ENCODE data around the gene IL12RB1.

The IL12RB1 gene

DNA sequence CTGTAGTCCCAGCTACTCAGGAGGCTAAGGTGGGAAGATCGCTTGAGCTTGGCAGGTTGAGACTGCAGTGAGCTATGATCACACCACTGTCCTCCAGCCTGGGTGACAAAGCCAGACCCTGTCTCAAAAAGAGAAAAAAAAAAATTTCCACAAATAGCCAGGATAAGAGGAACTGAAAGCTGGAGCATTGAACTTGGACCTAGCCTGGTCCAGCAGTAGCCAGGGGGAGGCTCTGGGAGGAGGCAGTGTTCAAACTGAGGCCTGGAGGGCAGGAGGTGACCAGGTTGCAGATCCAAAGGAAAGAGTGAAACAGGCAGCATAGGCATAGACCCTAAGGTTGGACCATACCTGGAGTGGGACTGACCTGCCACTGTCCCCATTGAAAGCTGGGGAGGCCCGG lies 39.4 kb upstream of the IL12RB1 start:
- H3K4me3 ChIP-seq (ENCODE audit: low read depth, low read length), result no peak overlapping the region
- TF ChIP-seq, protein P1, sequence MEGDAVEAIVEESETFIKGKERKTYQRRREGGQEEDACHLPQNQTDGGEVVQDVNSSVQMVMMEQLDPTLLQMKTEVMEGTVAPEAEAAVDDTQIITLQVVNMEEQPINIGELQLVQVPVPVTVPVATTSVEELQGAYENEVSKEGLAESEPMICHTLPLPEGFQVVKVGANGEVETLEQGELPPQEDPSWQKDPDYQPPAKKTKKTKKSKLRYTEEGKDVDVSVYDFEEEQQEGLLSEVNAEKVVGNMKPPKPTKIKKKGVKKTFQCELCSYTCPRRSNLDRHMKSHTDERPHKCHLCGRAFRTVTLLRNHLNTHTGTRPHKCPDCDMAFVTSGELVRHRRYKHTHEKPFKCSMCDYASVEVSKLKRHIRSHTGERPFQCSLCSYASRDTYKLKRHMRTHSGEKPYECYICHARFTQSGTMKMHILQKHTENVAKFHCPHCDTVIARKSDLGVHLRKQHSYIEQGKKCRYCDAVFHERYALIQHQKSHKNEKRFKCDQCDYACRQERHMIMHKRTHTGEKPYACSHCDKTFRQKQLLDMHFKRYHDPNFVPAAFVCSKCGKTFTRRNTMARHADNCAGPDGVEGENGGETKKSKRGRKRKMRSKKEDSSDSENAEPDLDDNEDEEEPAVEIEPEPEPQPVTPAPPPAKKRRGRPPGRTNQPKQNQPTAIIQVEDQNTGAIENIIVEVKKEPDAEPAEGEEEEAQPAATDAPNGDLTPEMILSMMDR (IDR thresholded peaks at IDR 0.05; ENCODE audit: low read depth, low read length), result no peak
- in situ Hi-C loops (cut with HindIII; ENCODE audit: low sequenced_read_pairs), result no loop called here
- no peak for DNase-seq (ENCODE audit: low read depth, low spot score)

DNA sequence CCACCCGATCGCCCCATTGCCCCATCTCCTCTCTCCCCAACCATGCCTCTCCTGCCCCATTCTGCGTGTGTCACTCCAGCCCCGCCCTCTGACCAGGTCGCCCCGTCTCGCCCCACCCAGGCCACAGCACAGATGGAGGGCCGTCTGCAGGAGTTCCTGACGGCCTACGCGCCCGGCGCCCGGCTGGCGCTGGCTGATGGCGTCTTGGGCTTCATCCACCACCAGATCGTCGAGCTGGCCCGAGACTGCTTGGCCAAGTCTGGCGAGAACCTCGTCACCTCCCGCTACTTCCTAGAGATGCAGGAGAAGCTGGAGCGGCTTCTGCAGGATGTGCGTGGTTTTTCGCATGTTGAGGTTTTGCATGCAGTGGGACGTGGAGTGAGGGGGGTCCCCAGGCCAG lies 37.1 kb upstream of the IL12RB1 start:
- TF ChIP-seq, protein P1 (IDR thresholded peaks at IDR 0.05; ENCODE audit: low read depth, low read length), result no peak
- no peak overlapping the region for H3K4me3 ChIP-seq (ENCODE audit: low read depth, low read length)
- in situ Hi-C loops (cut with HindIII; ENCODE audit: low sequenced_read_pairs), result no loop called here
- DNase-seq (ENCODE audit: low read depth, low spot score), result no peak

DNA sequence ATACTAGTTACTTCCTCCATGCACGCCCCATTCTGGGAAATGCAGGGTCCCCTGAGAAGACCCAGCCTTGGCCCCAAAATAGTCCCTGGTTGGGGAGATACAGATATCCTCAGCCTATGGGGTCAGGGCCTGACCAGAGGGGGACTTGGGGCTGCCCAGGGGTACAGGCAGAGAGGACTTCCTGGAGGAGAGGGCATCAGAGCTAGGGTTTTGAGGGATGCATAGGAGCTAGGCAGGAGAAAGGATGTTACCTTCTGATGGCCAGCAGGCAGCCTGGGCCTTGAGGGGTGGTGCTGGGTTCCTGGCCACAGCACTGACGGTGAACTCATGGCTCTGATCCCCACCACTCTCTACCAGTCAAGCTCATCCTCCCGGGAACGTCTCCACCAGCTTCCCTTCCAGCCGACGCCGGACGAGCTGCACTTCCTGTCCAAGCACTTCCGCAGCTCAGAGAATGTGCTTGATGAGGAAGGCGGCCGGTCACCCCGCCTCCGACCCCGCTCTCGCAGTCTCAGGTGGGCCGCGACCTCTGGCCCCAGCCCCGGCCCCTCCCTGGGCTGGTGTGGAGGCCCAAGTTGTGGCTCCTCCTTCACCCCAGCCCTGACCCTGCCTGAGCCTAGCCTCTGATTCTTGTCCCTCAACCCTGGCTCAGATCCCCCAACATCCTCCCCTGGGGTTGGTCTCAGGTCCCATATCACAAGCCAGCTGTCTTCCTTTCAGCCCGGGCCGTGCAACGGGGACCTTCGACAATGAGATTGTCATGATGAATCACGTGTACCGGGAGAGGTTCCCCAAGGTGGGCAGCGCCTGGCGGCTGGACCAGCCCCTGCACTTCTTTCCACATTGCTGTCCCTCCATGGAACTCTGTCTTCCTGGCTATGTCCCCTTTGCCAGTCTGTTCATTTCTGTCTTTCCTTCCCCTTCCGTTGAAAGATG lies 36.4 kb upstream of the IL12RB1 start:
- TF ChIP-seq, protein P1 (IDR thresholded peaks at IDR 0.05; ENCODE audit: low read depth, low read length), result no peak
- H3K4me3 ChIP-seq (ENCODE audit: low read depth, low read length), result no peak overlapping the region
- in situ Hi-C loops (cut with HindIII; ENCODE audit: low sequenced_read_pairs), result no loop called here
- DNase-seq (ENCODE audit: low read depth, low spot score), result no peak

DNA sequence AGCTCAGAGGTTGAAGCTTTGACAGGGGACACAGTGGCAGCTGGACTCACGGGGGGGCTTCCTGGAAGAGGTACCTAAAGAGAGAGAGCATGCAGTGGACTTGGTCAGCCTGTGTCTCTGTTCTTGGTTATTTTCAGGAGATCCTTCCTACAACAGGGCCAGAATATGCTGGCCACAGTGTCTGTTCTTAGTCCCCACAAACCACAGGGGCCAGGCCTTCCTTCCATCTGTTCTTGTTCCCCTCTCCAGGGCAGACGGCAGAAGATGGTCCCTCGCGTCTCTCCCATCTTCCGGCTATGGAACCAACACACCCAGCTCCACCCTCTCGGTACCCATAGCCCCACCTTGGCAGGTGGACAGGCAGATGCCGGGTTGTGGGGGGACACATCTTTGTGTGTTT lies 35.7 kb upstream of the IL12RB1 start:
- in situ Hi-C loops (cut with HindIII; ENCODE audit: low sequenced_read_pairs), result no loop called here
- DNase-seq (ENCODE audit: low read depth, low spot score), result no peak
- TF ChIP-seq, protein P1 (IDR thresholded peaks at IDR 0.05; ENCODE audit: low read depth, low read length), result no peak
- H3K4me3 ChIP-seq (ENCODE audit: low read depth, low read length), result no peak overlapping the region

DNA sequence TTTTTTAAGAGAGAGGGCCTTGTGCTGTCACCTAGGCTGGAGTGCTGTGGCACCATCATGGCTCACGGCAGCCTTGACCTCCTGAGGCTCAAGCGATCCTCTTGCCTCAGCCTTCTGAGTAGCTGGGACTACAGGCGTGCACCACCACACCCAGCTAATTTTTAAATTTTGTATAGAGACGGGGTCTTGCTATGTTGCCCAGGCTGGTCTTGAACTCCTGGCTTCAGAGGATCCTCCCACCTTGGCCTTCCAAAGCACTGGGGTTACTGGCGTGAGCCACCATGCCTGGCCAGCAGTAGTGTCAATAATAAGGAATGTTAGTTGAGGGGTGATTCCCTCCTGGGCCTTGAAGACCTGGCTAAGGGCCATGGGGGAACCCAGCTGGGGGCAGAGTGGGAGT lies 34.4 kb upstream of the IL12RB1 start:
- in situ Hi-C loops (cut with HindIII; ENCODE audit: low sequenced_read_pairs), result no loop called here
- H3K4me3 ChIP-seq (ENCODE audit: low read depth, low read length), result no peak overlapping the region
- DNase-seq (ENCODE audit: low read depth, low spot score), result no peak
- TF ChIP-seq, protein P1 (IDR thresholded peaks at IDR 0.05; ENCODE audit: low read depth, low read length), result no peak

DNA sequence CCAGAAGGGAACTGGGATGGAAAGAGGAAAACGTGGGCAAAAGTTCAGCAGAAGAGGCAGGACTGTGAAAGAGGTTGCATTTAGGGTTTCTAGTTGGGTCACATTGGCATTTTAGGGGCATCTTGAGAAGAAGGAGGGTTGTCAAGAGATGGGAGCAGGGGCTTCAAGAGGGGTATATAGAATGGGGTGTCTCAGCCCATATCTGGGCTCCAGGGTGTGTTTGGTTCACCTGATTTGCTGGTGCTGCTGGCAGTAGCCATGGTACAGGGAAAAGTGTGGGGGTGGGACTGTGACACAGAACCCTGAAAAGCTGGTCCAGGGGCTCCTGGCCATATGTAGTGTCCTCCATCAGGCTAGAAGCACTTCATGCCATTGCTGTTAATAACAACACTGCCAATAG lies 33.4 kb upstream of the IL12RB1 start:
- TF ChIP-seq, protein P1 (IDR thresholded peaks at IDR 0.05; ENCODE audit: low read depth, low read length), result no peak
- in situ Hi-C loops (cut with HindIII; ENCODE audit: low sequenced_read_pairs), result no loop called here
- DNase-seq (ENCODE audit: low read depth, low spot score), result no peak
- no peak overlapping the region for H3K4me3 ChIP-seq (ENCODE audit: low read depth, low read length)

All from astrocyte of the spinal cord (primary cell).